HepG2 (cell line): ENCODE data around the gene REEP6. TPM values are rescaled to one million over a fixed set of nuclear protein-coding genes. Genes with fewer than 3 reads are reported as not detected.

Experiments used
- BATF2 ChIP-seq: sonication (generic); formaldehyde crosslinking; IDR thresholded peaks from 2 replicates; pipeline ENCODE4 v1.8.0; 2022; ENCODE audit warnings: mild to moderate bottlenecking, missing genetic modification reagents, moderate library complexity
- CBX2 ChIP-seq, 2 experiments: fragments of 200-600 bp in 1 of 2; sonication (generic); formaldehyde crosslinking in 1 of 2; IDR thresholded peaks; 2 replicates each; pipeline versions ENCODE4 v1.7.0 to v1.8.1; 2018 to 2022; ENCODE audit warnings: low read depth in 2 of 2, low read length in 1 of 2, mild to moderate bottlenecking in 1 of 2, missing genetic modification reagents in 1 of 2
- CHD4 ChIP-seq: fragments of 200-600 bp; sonication (generic); IDR thresholded peaks from 2 replicates; pipeline ENCODE4 v1.7.0; 2017; ENCODE audit warnings: mild to moderate bottlenecking, low read length, borderline replicate concordance
- ETS1 ChIP-seq: sonication (generic); formaldehyde crosslinking; IDR thresholded peaks from 2 replicates; pipeline ENCODE4 v1.4.0; 2020; ENCODE audit warnings: missing genetic modification reagents
- FOXM1 ChIP-seq: sonication (generic); formaldehyde crosslinking; IDR thresholded peaks from 2 replicates; pipeline ENCODE4 v1.5.0; 2020; ENCODE audit warnings: missing genetic modification reagents
- HMG20B ChIP-seq: conservative IDR thresholded peaks from 2 replicates; pipeline ENCODE4 v1.6.1; 2016; ENCODE audit warnings: missing genetic modification reagents, missing compliant biosample characterization
- IRF9 ChIP-seq: sonication (generic); formaldehyde crosslinking; IDR thresholded peaks from 2 replicates; pipeline ENCODE4 v1.8.0; 2022; ENCODE audit warnings: missing genetic modification reagents, mild to moderate bottlenecking, borderline replicate concordance
- KDM5B ChIP-seq: sonication (generic); formaldehyde crosslinking; IDR thresholded peaks from 2 replicates; pipeline ENCODE4 v1.4.0; 2020; ENCODE audit warnings: missing genetic modification reagents, mild to moderate bottlenecking, borderline replicate concordance
- MED13 ChIP-seq: sonication (generic); formaldehyde crosslinking; IDR thresholded peaks from 2 replicates; pipeline ENCODE4 v1.5.0; 2020; ENCODE audit warnings: missing genetic modification reagents
- NFATC3 ChIP-seq: sonication (generic); formaldehyde crosslinking; IDR thresholded peaks from 2 replicates; pipeline ENCODE4 v1.5.1; 2020; ENCODE audit warnings: mild to moderate bottlenecking, missing genetic modification reagents
- SMAD9 ChIP-seq: sonication (generic); formaldehyde crosslinking; IDR thresholded peaks from 2 replicates; pipeline ENCODE4 v1.5.1; 2020; ENCODE audit warnings: mild to moderate bottlenecking, missing genetic modification reagents
- THAP7 ChIP-seq: sonication (generic); formaldehyde crosslinking; IDR thresholded peaks from 2 replicates; pipeline ENCODE4 v1.8.1; 2023; ENCODE audit warnings: mild to moderate bottlenecking, missing genetic modification reagents
- TIGD3 ChIP-seq: sonication (generic); formaldehyde crosslinking; IDR thresholded peaks from 2 replicates; pipeline ENCODE4 v1.5.1; 2020; ENCODE audit warnings: mild to moderate bottlenecking, missing genetic modification reagents, borderline replicate concordance
- TRIM22 ChIP-seq: fragments of 450-650 bp; IDR thresholded peaks from 2 replicates; pipeline ENCODE4 v1.6.1; 2017
- ZNF12 ChIP-seq: sonication (generic); formaldehyde crosslinking; IDR thresholded peaks from 2 replicates; pipeline ENCODE4 v1.5.0; 2020; ENCODE audit warnings: missing genetic modification reagents
- ZNF136 ChIP-seq: sonication (generic); formaldehyde crosslinking; IDR thresholded peaks from 2 replicates; pipeline ENCODE4 v1.8.1; 2022; ENCODE audit warnings: low read depth, mild to moderate bottlenecking, moderate library complexity, missing genetic modification reagents
- ZNF354B ChIP-seq: sonication (generic); formaldehyde crosslinking; IDR thresholded peaks from 2 replicates; pipeline ENCODE4 v1.8.0; 2022; ENCODE audit warnings: mild to moderate bottlenecking, missing genetic modification reagents
- ZNF44 ChIP-seq: sonication (generic); formaldehyde crosslinking; IDR thresholded peaks from 2 replicates; pipeline ENCODE4 v1.5.1; 2020; ENCODE audit warnings: mild to moderate bottlenecking, missing genetic modification reagents
- ZNF570 ChIP-seq: sonication (generic); formaldehyde crosslinking; IDR thresholded peaks from 2 replicates; pipeline ENCODE4 v1.4.0; 2020; ENCODE audit warnings: mild to moderate bottlenecking, missing genetic modification reagents, borderline replicate concordance
- ZNF746 ChIP-seq: sonication (generic); formaldehyde crosslinking; IDR thresholded peaks from 2 replicates; pipeline ENCODE4 v1.8.0; 2022; ENCODE audit warnings: mild to moderate bottlenecking, missing genetic modification reagents
- ZSCAN12 ChIP-seq: sonication (generic); formaldehyde crosslinking; IDR thresholded peaks from 2 replicates; pipeline ENCODE4 v1.9.0; 2021; ENCODE audit warnings: mild to moderate bottlenecking, missing genetic modification reagents
- polyA plus RNA-seq, 8 experiments: library from polyadenylated mRNA; depleted of rRNA in 3 of 8; stranded (reverse) in 7 of 8; unstranded in 1 of 8; fragments of >200 nt; fragmentation: Illumina TruSeq in 4 of 8; extraction: Trizol in 4 of 8; gene quantifications; 2 replicates each; pipeline versions ENCODE4 v1.2.1 to v1.2.3, GENCODE V29; 2011 to 2016; ENCODE audit warnings: low read depth in 4 of 8, missing spikeins in 1 of 8, mixed read lengths in 1 of 8; ENCODE audit not compliant: insufficient read depth in 1 of 8
- total RNA-seq, 5 experiments: library from RNA; depleted of rRNA; stranded (reverse); fragments of >200 nt; fragmentation: Illumina TruSeq; extraction: Trizol; gene quantifications; 2 replicates each; pipeline ENCODE4 v1.2.3, GENCODE V29; 2016; ENCODE audit warnings: low read depth in 1 of 5

REEP6 gene
- total and polyA plus RNA-seq, 2 of the 13 experiments (the other 11 are each of a cell fraction or from before 2014, with no cell fraction given), result 10.0 to 28.8 TPM

- no peak for TF ChIP-seq TRIM22
- no peak for TF ChIP-seq ZNF570 (CRISPR knock-in tag)
- TF ChIP-seq IRF9 (CRISPR knock-in tag), result 0 out of 2 replicates have a peak, but pooled peaks have one; percentile 9
- no peak for TF ChIP-seq FOXM1 (CRISPR knock-in tag)
- TF ChIP-seq MED13 (CRISPR knock-in tag), result no peak
- TF ChIP-seq CBX2 (IDR thresholded peaks at IDR 0.05; ENCODE audit: low read depth, low read length), result no peak
- TF ChIP-seq CBX2 (CRISPR knock-in tag; IDR thresholded peaks at IDR 0.05; ENCODE audit: low read depth), result no peak
- TF ChIP-seq NFATC3 (CRISPR knock-in tag), result no peak
- TF ChIP-seq ZNF354B (CRISPR knock-in tag), result no peak
- 0 out of 2 replicates have a peak, but pooled peaks have one; percentile 32 for TF ChIP-seq KDM5B
- no peak for TF ChIP-seq ZNF12 (CRISPR knock-in tag)
- no peak for TF ChIP-seq ZSCAN12 (CRISPR knock-in tag)
- TF ChIP-seq CHD4, result peak; percentile 79; the same call in 1 of the 2 replicates
- TF ChIP-seq HMG20B (CRISPR knock-in tag), result 0 out of 2 replicates have a peak, but pooled peaks have one; percentile 10
- TF ChIP-seq THAP7 (CRISPR knock-in tag), result 0 out of 2 replicates have a peak, but pooled peaks have one; percentile 46
- peak; percentile 27; the same call in 1 of the 2 replicates for TF ChIP-seq BATF2
- no peak for TF ChIP-seq SMAD9 (CRISPR knock-in tag)
- TF ChIP-seq ZNF136, result no peak; the same call in 1 of the 2 replicates
- TF ChIP-seq ZNF44 (CRISPR knock-in tag), result no peak
- no peak for TF ChIP-seq ETS1 (CRISPR knock-in tag)
- TF ChIP-seq ZNF746 (CRISPR knock-in tag), result peak; percentile 40; the same call in 1 of the 2 replicates
- TF ChIP-seq TIGD3 (CRISPR knock-in tag), result no peak
These were observed 11.9 kb upstream of the REEP6 start, which contains the start of gene C19orf25 (continued) for GRCh38 chr19:1478934-1479707.
